Kidney epithelial cell (primary cell): Measurements from ENCODE around the gene PPM1L. TPM values are rescaled to one million over a fixed set of nuclear protein-coding genes. Genes with fewer than 3 reads are reported as not detected.

ENCODE experiments used
- DNase-seq: peaks from one replicate; pipeline ENCODE4 v3.0.0-alpha.2; 2010; ENCODE audit warnings: low read depth
- H3K27me3 ChIP-seq: 2 replicates; pipeline ENCODE4 v1.6.0; 2011; ENCODE audit warnings: low read length; ENCODE audit not compliant: control insufficient read depth, insufficient read depth
- H3K36me3 ChIP-seq: 2 replicates; pipeline ENCODE4 v1.5.1; 2011; ENCODE audit warnings: low read length; ENCODE audit not compliant: control insufficient read depth, insufficient read depth
- H3K4me3 ChIP-seq: 2 replicates; pipeline ENCODE4 v1.5.1; 2011; ENCODE audit warnings: low read depth, mild to moderate bottlenecking, control low read depth, low read length
- CTCF ChIP-seq: IDR thresholded peaks from 2 replicates; pipeline ENCODE4 v1.5.1; 2011; ENCODE audit warnings: mild to moderate bottlenecking, moderate library complexity, low read length, control low read depth, inconsistent platforms; ENCODE audit not compliant: insufficient read depth, poor library complexity, severe bottlenecking
- total RNA-seq: library from RNA; depleted of rRNA; stranded (reverse); fragments of >200 nt; gene quantifications from 2 replicates; pipeline ENCODE4 v1.2.3, GENCODE V29; 2015

The PPM1L gene
- total RNA-seq, 1 donor from 2014 or later, result 11.1 TPM

- Histone ChIP-seq H3K27me3 (no peaks in the 10 kb centered on the region), H3K36me3 (no peaks in the 10 kb centered on the region), H3K4me3 (peak within 1 kb of the TSS; percentile 85)
- DNase-seq, result peak; percentile 18
- no peak for TF ChIP-seq CTCF
Measured at GRCh38 chr3:161104561-161105551, 348.8 kb downstream of the PPM1L start, which contains the start of gene B3GALNT1. Gene B3GALNT1 (minus strand): TSS chr3:161105349. CDS start chr3:161086754, 18,595 bp downstream.

- H3K36me3 ChIP-seq, result no peaks in the 10 kb centered on the region
- no peak overlapping the region for H3K4me3 ChIP-seq
- no peaks in the 10 kb centered on the region for H3K27me3 ChIP-seq
- DNase-seq, result no peak
- no peak for TF ChIP-seq CTCF
Measured at GRCh38 chr3:161107311-161107710, 351.3 kb downstream of the PPM1L start.

- Histone ChIP-seq H3K36me3 (no peaks in the 10 kb centered on the region), H3K4me3 (no peak overlapping the region), H3K27me3 (no peaks in the 10 kb centered on the region)
- no peak for TF ChIP-seq CTCF
- no peak for DNase-seq
Measured at GRCh38 chr3:161108840-161109239, 352.8 kb downstream of the PPM1L start.

- no peak for DNase-seq
- Histone ChIP-seq H3K36me3 (no peaks in the 10 kb centered on the region), H3K4me3 (no peak overlapping the region), H3K27me3 (no peaks in the 10 kb centered on the region)
- TF ChIP-seq CTCF, result no peak
Measured at GRCh38 chr3:161117646-161118045, 361.6 kb downstream of the PPM1L start.

GRCh38 chr3:161126495-161126894, 370.5 kb downstream of the PPM1L start:
- no peak for DNase-seq
- Histone ChIP-seq H3K36me3 (no peaks in the 10 kb centered on the region), H3K4me3 (no peak overlapping the region), H3K27me3 (no peaks in the 10 kb centered on the region)
- TF ChIP-seq CTCF, result no peak

Other genes starting within 250 kb of the PPM1L start
- 34.4 and 38.0 TPM in 2 replicates for gene KPNA4, start 190.7 kb upstream of the PPM1L start, total RNA-seq
- 0.08 and 0.21 TPM in 2 replicates for gene ARL14, start 79.1 kb upstream of the PPM1L start, total RNA-seq